CD4-positive, alpha-beta T cell (primary cell): ENCODE measurements around the gene SND1. TPM values are rescaled to one million over a fixed set of nuclear protein-coding genes. Genes with fewer than 3 reads are reported as not detected.

ENCODE experiments used
- ATAC-seq: fragments of 200-7000 bp; cut with Tn5 transposase; one replicate; pipeline ENCODE4 v1.10.0; 2022; ENCODE audit warnings: mild to moderate bottlenecking; ENCODE audit not compliant: poor library complexity
- CTCF ChIA-PET: fragments of 350-600 bp; sonication (Branson Sonifier 250); formaldehyde crosslinking; loops from one replicate; lab custom pipeline; 2021; ENCODE audit warnings: antibody characterized with exemption, inconsistent platforms; lab: Charles Lee
- POLR2A ChIA-PET: fragments of 350-600 bp; sonication (Branson Sonifier 250); formaldehyde crosslinking; loops from one replicate; lab custom pipeline; 2021; ENCODE audit warnings: antibody characterized with exemption, inconsistent platforms; lab: Charles Lee
- DNase-seq, 14 experiments: peaks; one replicate each; pipeline ENCODE4 v3.0.0-alpha.2; 2013 to 2020; ENCODE audit warnings: mixed read lengths in 2 of 14
- H3K27ac ChIP-seq, 2 donors: one replicate each; pipeline versions ENCODE4 v1.5.1 to v1.7.0; 2013; ENCODE audit warnings: low read length in 2 of 2, low read depth in 1 of 2, mild to moderate bottlenecking in 1 of 2
- H3K27me3 ChIP-seq, 2 experiments: 1 replicate in 1 of 2; 2 replicates in 1 of 2; pipeline versions ENCODE4 v1.6.1 to v1.7.0; 2013; ENCODE audit warnings: low read length in 2 of 2, control low read depth in 1 of 2, mild to moderate bottlenecking in 1 of 2, moderate library complexity in 1 of 2; ENCODE audit not compliant: insufficient read depth in 2 of 2, control insufficient read depth in 1 of 2
- H3K36me3 ChIP-seq: one replicate; pipeline ENCODE4 v1.6.1; 2013; ENCODE audit warnings: low read length, control low read depth; ENCODE audit not compliant: insufficient read depth
- H3K4me1 ChIP-seq: one replicate; pipeline ENCODE4 v1.6.1; 2013; ENCODE audit warnings: low read length, control low read depth; ENCODE audit not compliant: insufficient read depth
- H3K4me3 ChIP-seq: one replicate; pipeline ENCODE4 v1.5.1; 2013; ENCODE audit warnings: mild to moderate bottlenecking, low read length, moderate library complexity
- H3K9me3 ChIP-seq, 2 experiments: 1 replicate in 1 of 2; 2 replicates in 1 of 2; pipeline versions ENCODE4 v1.6.1 to v1.7.0; 2013; ENCODE audit warnings: low read length in 2 of 2, mild to moderate bottlenecking in 2 of 2, control low read depth in 1 of 2, moderate library complexity in 1 of 2; ENCODE audit not compliant: control insufficient read depth in 1 of 2, insufficient read depth in 1 of 2
- H3K27ac Mint-ChIP-seq: one replicate; pipeline ENCODE4 v1.8.0; 2020; ENCODE audit warnings: mixed read lengths
- H3K27me3 Mint-ChIP-seq: one replicate; pipeline ENCODE4 v1.8.0; 2021; ENCODE audit warnings: mixed read lengths
- H3K36me3 Mint-ChIP-seq: one replicate; pipeline ENCODE4 v1.8.0; 2021; ENCODE audit warnings: low read depth, mixed read lengths
- H3K4me1 Mint-ChIP-seq: one replicate; pipeline ENCODE4 v1.8.0; 2021; ENCODE audit warnings: low read depth, mixed read lengths
- H3K4me3 Mint-ChIP-seq: one replicate; pipeline ENCODE4 v1.8.0; 2020; ENCODE audit warnings: mild to moderate bottlenecking, mixed read lengths
- H3K9me3 Mint-ChIP-seq: one replicate; pipeline ENCODE4 v1.8.0; 2020; ENCODE audit warnings: mixed read lengths
- intact Hi-C, 2 experiments: fragments of 100-400 bp; cut with DNase I in 1 of 2; cut with micrococcal nuclease in 1 of 2; formaldehyde crosslinking; loops; one replicate each; pipeline versions ENCODE4 v1.15.1 to v1.9.0; 2023 to 2025; cut with DNase I, micrococcal nuclease
- total RNA-seq, 174 experiments: library from RNA in 2 of 174; stranded (reverse) in 2 of 174; gene quantifications; one replicate each; pipeline ENCODE4 v1.2.3 and lab custom pipeline; 2021 to 2026
- TF ChIP-seq, protein P1 (sequence below): fragments of 200-600 bp; IDR thresholded peaks from one replicate; pipeline ENCODE4 v1.8.0; 2022; ENCODE audit warnings: antibody characterized with exemption, mild to moderate bottlenecking

The SND1 gene
- total RNA-seq, 2 experiments from 2014 or later, result 104 to 113 TPM

DNA sequence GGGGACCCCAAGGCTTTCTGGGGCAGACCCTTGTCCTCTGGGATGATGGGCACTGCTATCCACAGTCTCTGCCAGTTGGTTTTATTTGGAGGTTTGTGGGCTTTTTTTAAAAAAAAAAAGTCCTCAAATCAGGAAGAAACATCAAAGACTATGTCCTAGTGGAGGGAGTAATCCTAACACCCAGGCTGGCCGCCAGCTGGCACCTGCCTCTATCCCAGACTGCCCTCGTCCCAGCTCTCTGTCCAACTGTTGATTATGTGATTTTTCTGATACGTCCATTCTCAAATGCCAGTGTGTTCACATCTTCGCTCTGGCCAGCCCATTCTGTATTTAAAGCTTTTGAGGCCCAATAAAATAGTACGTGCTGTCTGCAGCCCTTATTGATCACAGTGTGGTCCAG, 440.2 kb downstream of the SND1 start:
- ChIA-PET CTCF (no interaction called here), POLR2A (interaction anchor here (1.1 kb wide), 1 partner anchor 12 kb away, joined by 3 read pairs; no protein-coding TSS in a partner anchor)
- H3K9me3 ChIP-seq, result peaks cover 0 to 4% of the 10 kb centered on the region in 2 experiments
- DNase-seq (no peak), ATAC-seq (no peak)
- TF ChIP-seq, protein P1, sequence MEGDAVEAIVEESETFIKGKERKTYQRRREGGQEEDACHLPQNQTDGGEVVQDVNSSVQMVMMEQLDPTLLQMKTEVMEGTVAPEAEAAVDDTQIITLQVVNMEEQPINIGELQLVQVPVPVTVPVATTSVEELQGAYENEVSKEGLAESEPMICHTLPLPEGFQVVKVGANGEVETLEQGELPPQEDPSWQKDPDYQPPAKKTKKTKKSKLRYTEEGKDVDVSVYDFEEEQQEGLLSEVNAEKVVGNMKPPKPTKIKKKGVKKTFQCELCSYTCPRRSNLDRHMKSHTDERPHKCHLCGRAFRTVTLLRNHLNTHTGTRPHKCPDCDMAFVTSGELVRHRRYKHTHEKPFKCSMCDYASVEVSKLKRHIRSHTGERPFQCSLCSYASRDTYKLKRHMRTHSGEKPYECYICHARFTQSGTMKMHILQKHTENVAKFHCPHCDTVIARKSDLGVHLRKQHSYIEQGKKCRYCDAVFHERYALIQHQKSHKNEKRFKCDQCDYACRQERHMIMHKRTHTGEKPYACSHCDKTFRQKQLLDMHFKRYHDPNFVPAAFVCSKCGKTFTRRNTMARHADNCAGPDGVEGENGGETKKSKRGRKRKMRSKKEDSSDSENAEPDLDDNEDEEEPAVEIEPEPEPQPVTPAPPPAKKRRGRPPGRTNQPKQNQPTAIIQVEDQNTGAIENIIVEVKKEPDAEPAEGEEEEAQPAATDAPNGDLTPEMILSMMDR, result no peak
- peaks cover 64% of the 10 kb centered on the region for H3K36me3 ChIP-seq
- Mint-ChIP-seq H3K36me3 (peaks cover 62% of the 10 kb centered on the region), H3K9me3 (no peaks in the 10 kb centered on the region), H3K27ac (no peak overlapping the region), H3K27me3 (no peaks in the 10 kb centered on the region), H3K4me1 (peaks cover 4% of the 10 kb centered on the region), H3K4me3 (no peak overlapping the region)
- intact Hi-C loops, result no loop called here
- no peaks in the 10 kb centered on the region for H3K4me1 ChIP-seq
- no peaks in the 10 kb centered on the region for H3K27me3 ChIP-seq
- no peak overlapping the region for H3K4me3 ChIP-seq
- H3K27ac ChIP-seq, result no peak overlapping the region

DNA sequence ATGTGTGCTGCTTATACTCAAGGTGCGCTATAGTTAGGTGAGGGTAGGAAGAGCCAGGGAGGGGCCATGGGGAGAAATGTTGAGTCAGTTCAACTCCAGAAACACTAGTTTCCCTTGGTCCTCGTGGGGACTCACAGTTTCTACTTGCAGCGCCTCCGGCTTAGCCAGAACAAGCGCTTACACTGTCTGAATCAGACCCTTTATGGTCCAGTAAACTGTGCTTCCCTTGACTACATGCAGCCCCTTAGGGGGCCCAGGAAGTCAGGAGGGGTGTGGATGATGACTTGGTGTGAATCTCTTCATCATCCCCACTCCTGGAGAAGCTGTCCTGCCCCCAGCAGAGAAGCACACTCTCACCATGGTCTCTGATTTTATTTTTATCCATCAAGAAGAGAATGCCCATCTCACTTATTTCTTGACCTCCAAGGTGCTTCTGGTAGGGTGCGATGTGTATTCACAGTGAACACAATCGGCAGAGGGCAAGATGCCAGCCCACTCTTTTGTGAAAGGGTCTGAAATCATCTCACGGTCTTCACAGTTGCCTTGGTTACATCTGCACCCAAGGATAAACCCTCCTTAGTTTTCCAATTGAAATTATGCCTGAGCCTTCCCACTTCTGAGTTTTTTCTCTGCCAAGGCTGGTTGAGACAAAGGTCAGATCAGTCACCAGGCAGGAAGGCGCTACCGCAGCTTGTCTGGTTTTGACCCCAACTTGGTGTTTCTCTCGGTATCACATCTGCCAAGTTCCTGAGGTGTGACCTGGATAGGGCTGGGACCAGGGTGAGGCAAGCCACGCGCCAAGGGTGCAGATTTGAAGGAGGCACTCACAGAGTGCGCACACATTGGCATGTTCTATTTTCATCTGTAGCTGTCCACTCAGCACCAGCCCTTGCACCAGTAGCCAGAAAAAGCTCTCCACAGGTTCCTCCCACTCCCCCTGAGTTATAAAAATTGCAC, 441.9 kb downstream of the SND1 start:
- no peaks in the 10 kb centered on the region for H3K27me3 ChIP-seq
- no peaks in the 10 kb centered on the region for H3K4me1 ChIP-seq
- no peaks in the 10 kb centered on the region for H3K9me3 Mint-ChIP-seq
- intact Hi-C loops, result no loop called here
- H3K4me1 Mint-ChIP-seq, result no peaks in the 10 kb centered on the region
- ChIA-PET POLR2A (interaction anchor here (1.1 kb wide), 1 partner anchor 11 kb away, joined by 3 read pairs; no protein-coding TSS in a partner anchor), CTCF (no interaction called here)
- ATAC-seq (no peak), DNase-seq (no peak)
- no peak overlapping the region for H3K27ac ChIP-seq
- H3K9me3 ChIP-seq, result peaks cover 0 to 9% of the 10 kb centered on the region in 2 experiments
- H3K27ac Mint-ChIP-seq, result peak overlapping the region; percentile 24
- H3K36me3 Mint-ChIP-seq, result peaks cover 50% of the 10 kb centered on the region
- no peak overlapping the region for H3K4me3 ChIP-seq
- H3K27me3 Mint-ChIP-seq, result no peaks in the 10 kb centered on the region
- H3K36me3 ChIP-seq, result peaks cover 57% of the 10 kb centered on the region
- TF ChIP-seq, protein P1, result no peak
- H3K4me3 Mint-ChIP-seq, result no peak overlapping the region

DNA sequence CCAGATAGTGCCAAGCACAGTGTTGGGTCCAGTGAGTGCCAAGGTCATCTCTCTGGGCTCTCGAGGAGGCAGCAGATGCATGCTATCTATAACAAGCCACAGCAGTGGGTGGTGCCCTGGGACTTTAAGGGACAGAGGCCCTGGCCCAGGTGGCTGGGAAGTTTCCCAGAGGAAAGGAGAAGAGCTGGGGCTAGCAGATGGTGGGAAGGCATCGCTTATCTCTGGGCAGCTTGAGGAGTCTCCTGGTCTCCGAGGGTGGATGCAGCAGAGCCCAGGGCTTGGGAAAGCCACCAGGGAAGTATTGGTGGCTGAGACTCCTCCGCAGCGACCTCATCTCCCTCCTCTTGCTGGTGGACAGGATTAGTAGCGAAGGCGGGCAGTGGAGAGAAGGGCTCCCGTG, 442.7 kb downstream of the SND1 start:
- no peaks in the 10 kb centered on the region for H3K9me3 Mint-ChIP-seq
- H3K27me3 Mint-ChIP-seq, result no peaks in the 10 kb centered on the region
- DNase-seq (no peak), ATAC-seq (no peak)
- no peaks in the 10 kb centered on the region for H3K4me1 Mint-ChIP-seq
- H3K27ac Mint-ChIP-seq, result no peak overlapping the region
- Histone ChIP-seq H3K27me3 (no peaks in the 10 kb centered on the region), H3K27ac (no peak overlapping the region), H3K4me3 (no peak overlapping the region), H3K4me1 (no peaks in the 10 kb centered on the region), H3K36me3 (peaks cover 49% of the 10 kb centered on the region), H3K9me3 (peaks cover 0 to 9% of the 10 kb centered on the region in 2 experiments)
- TF ChIP-seq, protein P1, result no peak
- intact Hi-C loops, result no loop called here
- ChIA-PET POLR2A (interaction anchor here (0.5 kb wide), 1 partner anchor 1863 kb away, joined by 6 read pairs; no protein-coding TSS in a partner anchor), CTCF (no interaction called here)
- H3K4me3 Mint-ChIP-seq, result no peak overlapping the region
- peaks cover 43% of the 10 kb centered on the region for H3K36me3 Mint-ChIP-seq
